Stimulated activated CD8-positive, alpha-beta memory T cell treated with anti-CD3 and anti-CD28 coated beads, Interleukin-15, amount 100 ng/mL, for 1 hour (primary cell): ENCODE results near the gene LYPD1.

Source experiments
- DNase-seq: peaks from one replicate; pipeline ENCODE4 v3.0.0-alpha.2; 2020; ENCODE audit warnings: low read depth

LYPD1 gene

GRCh38 chr2:132632000-132632649 lies 37.9 kb downstream of the LYPD1 start:
- no peak for DNase-seq

GRCh38 chr2:132627536-132627935 lies 42.5 kb downstream of the LYPD1 start:
- DNase-seq: no peak

GRCh38 chr2:132623096-132623839 lies 46.7 kb downstream of the LYPD1 start:
- no peak for DNase-seq

- no peak for DNase-seq
Observed at GRCh38 chr2:132621131-132621875, 48.7 kb downstream of the LYPD1 start.

GRCh38 chr2:132620115-132620514 lies 49.9 kb downstream of the LYPD1 start:
- DNase-seq: no peak

- no peak for DNase-seq
Observed at GRCh38 chr2:132618734-132619133, 51.3 kb downstream of the LYPD1 start.

- DNase-seq: no peak
Observed at GRCh38 chr2:132617989-132618388, 52.0 kb downstream of the LYPD1 start.

- DNase-seq: no peak
Observed at GRCh38 chr2:132615329-132616085, 54.5 kb downstream of the LYPD1 start.

- DNase-seq: no peak
Observed at GRCh38 chr2:132611719-132612118, 58.3 kb downstream of the LYPD1 start.

GRCh38 chr2:132609101-132609890 lies 60.7 kb downstream of the LYPD1 start:
- DNase-seq: no peak

GRCh38 chr2:132608311-132608710 lies 61.7 kb downstream of the LYPD1 start:
- DNase-seq: no peak

GRCh38 chr2:132607426-132608090 lies 62.4 kb downstream of the LYPD1 start:
- no peak for DNase-seq

- no peak for DNase-seq
Observed at GRCh38 chr2:132606649-132607048, 63.4 kb downstream of the LYPD1 start.

GRCh38 chr2:132605236-132606180 lies 64.5 kb downstream of the LYPD1 start:
- no peak for DNase-seq

GRCh38 chr2:132604561-132604960 lies 65.4 kb downstream of the LYPD1 start:
- DNase-seq: no peak

- DNase-seq: no peak
Observed at GRCh38 chr2:132599556-132599955, 70.4 kb downstream of the LYPD1 start.

GRCh38 chr2:132598536-132598935 lies 71.5 kb downstream of the LYPD1 start:
- DNase-seq: no peak

- DNase-seq: no peak
Observed at GRCh38 chr2:132597831-132598230, 72.2 kb downstream of the LYPD1 start.

- no peak for DNase-seq
Observed at GRCh38 chr2:132597166-132597565, 72.8 kb downstream of the LYPD1 start.

GRCh38 chr2:132595693-132596092 lies 74.3 kb downstream of the LYPD1 start:
- DNase-seq: no peak
